Endothelial cell of umbilical vein (primary cell): Measurements from ENCODE around the gene NPFFR2. TPM values are rescaled to one million over a fixed set of nuclear protein-coding genes. Genes with fewer than 3 reads are reported as not detected.

Source experiments
- BruUV-seq: library from RNA; stranded (reverse); fragments of 400-500 nt; replicated peaks from 2 replicates; lab custom pipeline; 2021; lab: Mats Ljungman, UMichigan
- CTCF ChIA-PET: fragments of 300-600, 350-600 bp; sonication (Branson Sonifier 250); formaldehyde crosslinking; loops from one replicate; lab custom pipeline; 2021; ENCODE audit warnings: antibody characterized with exemption, inconsistent platforms; lab: Charles Lee
- POLR2A ChIA-PET: fragments of 300-600, 350-600 bp; sonication (Branson Sonifier 250); formaldehyde crosslinking; loops from one replicate; lab custom pipeline; 2021; ENCODE audit warnings: antibody characterized with exemption, inconsistent platforms; lab: Charles Lee
- DNase-seq: peaks from one replicate; pipeline ENCODE4 v3.0.0-alpha.2; 2011; ENCODE audit warnings: low read depth, low spot score
- FAIRE-seq: peaks from 2 replicates; lab custom pipeline; 2011; peaks lifted over from hg19 to GRCh38; lab: Jason Lieb, UNC
- H2AFZ ChIP-seq: 2 replicates; pipeline ENCODE4 v1.6.0; 2012; ENCODE audit warnings: low read depth, low read length, control low read depth, inconsistent platforms
- H3K27ac ChIP-seq: 2 replicates; pipeline ENCODE4 v1.5.1; 2011; ENCODE audit warnings: low read depth, mild to moderate bottlenecking, control low read depth, low read length, moderate library complexity; ENCODE audit not compliant: insufficient read depth
- H3K27me3 ChIP-seq, 2 experiments: 2 replicates each; pipeline versions ENCODE4 v1.6.0 to v1.6.1; 2011; ENCODE audit warnings: low read length in 2 of 2, mixed read lengths in 1 of 2; ENCODE audit not compliant: control insufficient read depth in 2 of 2, insufficient read depth in 2 of 2
- H3K36me3 ChIP-seq, 2 experiments: 2 replicates in 1 of 2; 3 replicates in 1 of 2; pipeline ENCODE4 v1.5.1; 2011; ENCODE audit warnings: low read length in 2 of 2, mild to moderate bottlenecking in 1 of 2, moderate library complexity in 1 of 2; ENCODE audit not compliant: control insufficient read depth in 2 of 2, insufficient read depth in 2 of 2; ENCODE audit errors: extremely low read depth in 1 of 2
- H3K4me1 ChIP-seq: 3 replicates; pipeline ENCODE4 v1.5.1; 2011; ENCODE audit warnings: mild to moderate bottlenecking, low read length; ENCODE audit not compliant: control insufficient read depth, insufficient read depth; ENCODE audit errors: extremely low read depth
- H3K4me2 ChIP-seq: 2 replicates; pipeline ENCODE4 v1.6.1; 2011; ENCODE audit warnings: low read length, control low read depth, mixed read lengths; ENCODE audit not compliant: insufficient read depth
- H3K4me3 ChIP-seq, 3 experiments: fragments of 200-600 bp in 1 of 3; sonication (generic), shearing (Covaris generic) in 1 of 3; replicated peaks in 1 of 3; 2 replicates each; pipeline ENCODE4 v1.5.1; 2011 to 2016; ENCODE audit warnings: control low read depth in 3 of 3, low read length in 3 of 3, mild to moderate bottlenecking in 2 of 3, inconsistent platforms in 1 of 3, low read depth in 1 of 3, moderate library complexity in 1 of 3; ENCODE audit not compliant: insufficient read depth in 1 of 3
- H3K79me2 ChIP-seq: 2 replicates; pipeline ENCODE4 v1.6.0; 2012; ENCODE audit warnings: low read length, inconsistent platforms; ENCODE audit not compliant: control insufficient read depth, insufficient read depth
- H3K9ac ChIP-seq: replicated peaks from 2 replicates; pipeline ENCODE3; 2011; ENCODE audit warnings: low read length, control low read depth; ENCODE audit not compliant: insufficient read depth; ENCODE audit errors: extremely low read depth
- H3K9me1 ChIP-seq: replicated peaks from 3 replicates; pipeline ENCODE4 v1.6.0; 2011; ENCODE audit warnings: mild to moderate bottlenecking, low read length; ENCODE audit not compliant: control insufficient read depth, insufficient read depth; ENCODE audit errors: extremely low read depth
- H3K9me3 ChIP-seq: replicated peaks from 2 replicates; pipeline ENCODE4 v1.5.1; 2012; ENCODE audit warnings: low read length, inconsistent platforms; ENCODE audit not compliant: control insufficient read depth, insufficient read depth
- H4K20me1 ChIP-seq: replicated peaks from 2 replicates; pipeline ENCODE3; 2011; ENCODE audit warnings: mild to moderate bottlenecking, low read length; ENCODE audit not compliant: control insufficient read depth, insufficient read depth; ENCODE audit errors: extremely low read depth
- EZH2 ChIP-seq: IDR thresholded peaks from 2 replicates; pipeline ENCODE4 v1.6.1; 2012; ENCODE audit warnings: borderline replicate concordance, low read depth, mild to moderate bottlenecking, moderate library complexity, low read length, inconsistent platforms; ENCODE audit not compliant: severe bottlenecking
- FOS ChIP-seq: IDR thresholded peaks from 2 replicates; pipeline ENCODE4 v1.6.1; 2011; ENCODE audit warnings: mild to moderate bottlenecking, low read length, moderate library complexity, borderline replicate concordance; ENCODE audit not compliant: insufficient read depth
- GATA2 ChIP-seq: IDR thresholded peaks from 2 replicates; pipeline ENCODE4 v1.7.0; 2011; ENCODE audit warnings: low read depth, mild to moderate bottlenecking, moderate library complexity, mixed read lengths, low read length; ENCODE audit not compliant: insufficient read length, insufficient read depth
- JUN ChIP-seq: IDR thresholded peaks from 2 replicates; pipeline ENCODE4 v1.6.1; 2011; ENCODE audit warnings: borderline replicate concordance, low read depth; ENCODE audit not compliant: insufficient read length, insufficient read depth
- MAX ChIP-seq: IDR thresholded peaks from 2 replicates; pipeline ENCODE4 v1.6.1; 2011; ENCODE audit not compliant: insufficient read depth, insufficient read length
- MYC ChIP-seq: IDR thresholded peaks from one replicate; pipeline ENCODE4 v1.6.1; 2011; ENCODE audit warnings: mild to moderate bottlenecking, low read depth, low read length
- POLR2A ChIP-seq: IDR thresholded peaks from 2 replicates; pipeline ENCODE4 v1.6.1; 2012; ENCODE audit warnings: low read depth, mild to moderate bottlenecking, control low read depth, low read length
- POLR2AphosphoS5 ChIP-seq: IDR thresholded peaks from 2 replicates; pipeline ENCODE4 v1.6.1; 2012; ENCODE audit warnings: low read depth, mild to moderate bottlenecking, control low read depth, low read length, moderate library complexity; ENCODE audit not compliant: insufficient read depth
- dilution Hi-C: fragments of 300-500 bp; cut with MboI; formaldehyde crosslinking; loops from one replicate; pipeline ENCODE4 v1.15.0; 2019; ENCODE audit warnings: low sequenced_read_pairs; ENCODE audit not compliant: extremely low pct_ligation_motif_present
- intact Hi-C: fragments of 100-400 bp; cut with micrococcal nuclease; formaldehyde crosslinking; loops from one replicate; pipeline ENCODE4 v1.10.0; 2022
- polyA plus RNA-seq, 4 experiments: library from polyadenylated mRNA; depleted of rRNA in 3 of 4; stranded (reverse) in 3 of 4; unstranded in 1 of 4; fragments of >200 nt; gene quantifications; 2 replicates each; pipeline versions ENCODE4 v1.2.1 to v1.2.3, GENCODE V29; 2011 to 2012; ENCODE audit warnings: missing spikeins in 1 of 4
- total RNA-seq: library from RNA; stranded (reverse); gene quantifications from 2 replicates; pipeline ENCODE4 v1.2.3, GENCODE V29; 2021
- TF ChIP-seq, protein P1 (sequence below), 2 donors: IDR thresholded peaks; 1 replicate in 1 of 2; 2 replicates in 1 of 2; pipeline ENCODE4 v1.5.1; 2011; ENCODE audit warnings: low read length in 2 of 2, mild to moderate bottlenecking in 2 of 2, moderate library complexity in 2 of 2, control low read depth in 1 of 2, inconsistent platforms in 1 of 2, low read depth in 1 of 2; ENCODE audit not compliant: insufficient read depth in 1 of 2; ENCODE audit errors: extremely low read depth in 1 of 2

Gene NPFFR2
- total and polyA plus RNA-seq, 2 donors (not counting 3 experiments of a cell fraction or from before 2014, with no cell fraction given): 0.06 TPM; not detected in 1

DNA sequence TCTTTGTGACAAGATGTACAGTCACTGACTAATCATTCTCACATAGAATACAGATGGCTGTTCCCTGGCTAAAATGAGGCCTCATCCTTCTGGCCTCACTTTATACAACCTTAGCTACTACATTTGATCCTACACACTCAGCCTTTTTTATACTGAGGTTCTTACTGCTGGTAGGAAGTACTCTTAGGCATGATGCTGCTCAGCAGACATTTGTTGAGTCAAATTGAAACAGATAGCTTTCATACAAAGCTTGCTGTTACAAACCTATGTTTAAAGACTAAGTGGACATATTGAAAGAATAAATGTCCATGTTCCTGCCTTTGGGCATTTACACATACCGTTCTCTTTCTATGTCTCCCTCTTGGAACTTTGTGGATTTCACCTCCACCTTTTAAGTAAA lies 154.9 kb downstream of the NPFFR2 start:
- Histone ChIP-seq H3K79me2 (no peaks in the 10 kb centered on the region), H3K9me3 (no peaks in the 10 kb centered on the region), H3K4me2 (no peak overlapping the region), H3K27ac (no peak overlapping the region), H3K4me1 (no peaks in the 10 kb centered on the region), H3K36me3 (no peaks in the 10 kb centered on the region), H3K9ac (no peak overlapping the region), H4K20me1 (no peaks in the 10 kb centered on the region), H3K9me1 (no peaks in the 10 kb centered on the region), H3K4me3 (no peak overlapping the region), H2AFZ (no peak overlapping the region), H3K27me3 (no peaks in the 10 kb centered on the region)
- intact Hi-C loops: no loop called here
- no peak for TF ChIP-seq GATA2
- TF ChIP-seq POLR2AphosphoS5: no peak
- TF ChIP-seq EZH2: no peak
- no peak for TF ChIP-seq POLR2A
- TF ChIP-seq JUN: no peak
- TF ChIP-seq MYC: no peak
- TF ChIP-seq FOS: no peak
- TF ChIP-seq, protein P1, sequence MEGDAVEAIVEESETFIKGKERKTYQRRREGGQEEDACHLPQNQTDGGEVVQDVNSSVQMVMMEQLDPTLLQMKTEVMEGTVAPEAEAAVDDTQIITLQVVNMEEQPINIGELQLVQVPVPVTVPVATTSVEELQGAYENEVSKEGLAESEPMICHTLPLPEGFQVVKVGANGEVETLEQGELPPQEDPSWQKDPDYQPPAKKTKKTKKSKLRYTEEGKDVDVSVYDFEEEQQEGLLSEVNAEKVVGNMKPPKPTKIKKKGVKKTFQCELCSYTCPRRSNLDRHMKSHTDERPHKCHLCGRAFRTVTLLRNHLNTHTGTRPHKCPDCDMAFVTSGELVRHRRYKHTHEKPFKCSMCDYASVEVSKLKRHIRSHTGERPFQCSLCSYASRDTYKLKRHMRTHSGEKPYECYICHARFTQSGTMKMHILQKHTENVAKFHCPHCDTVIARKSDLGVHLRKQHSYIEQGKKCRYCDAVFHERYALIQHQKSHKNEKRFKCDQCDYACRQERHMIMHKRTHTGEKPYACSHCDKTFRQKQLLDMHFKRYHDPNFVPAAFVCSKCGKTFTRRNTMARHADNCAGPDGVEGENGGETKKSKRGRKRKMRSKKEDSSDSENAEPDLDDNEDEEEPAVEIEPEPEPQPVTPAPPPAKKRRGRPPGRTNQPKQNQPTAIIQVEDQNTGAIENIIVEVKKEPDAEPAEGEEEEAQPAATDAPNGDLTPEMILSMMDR (IDR thresholded peaks at IDR 0.05; ENCODE audit: extremely low read depth in 1 of 2, insufficient read depth in 1 of 2, low read depth in 1 of 2, low read length in 2 of 2): no peak
- TF ChIP-seq MAX: no peak
- CTCF ChIA-PET: no interaction called here
- DNase-seq (no peak), FAIRE-seq (no peak)
- dilution Hi-C loops: no loop called here
- no TSS peak for BruUV-seq
- POLR2A ChIA-PET: no interaction called here
